PFSK-1 (cell line): ENCODE measurements around the gene VPS45.

Experiments
- POLR2AphosphoS5 ChIP-seq: IDR thresholded peaks from 2 replicates; pipeline ENCODE4 v1.6.1; 2012; ENCODE audit warnings: low read depth, mild to moderate bottlenecking, control low read depth, low read length, moderate library complexity
- SIN3A ChIP-seq: IDR thresholded peaks from 2 replicates; pipeline ENCODE4 v1.6.1; 2012; ENCODE audit warnings: mild to moderate bottlenecking, low read length, moderate library complexity, borderline replicate concordance; ENCODE audit not compliant: insufficient read depth
- TAF1 ChIP-seq: IDR thresholded peaks from 2 replicates; pipeline ENCODE4 v1.6.1; 2012; ENCODE audit warnings: low read length, control low read depth, borderline replicate concordance; ENCODE audit not compliant: insufficient read depth
- TF ChIP-seq, protein P1 (sequence below), 2 experiments: IDR thresholded peaks; 2 replicates each; pipeline versions ENCODE4 v1.6.1 to v1.8.0; 2011 to 2012; ENCODE audit warnings: low read depth in 2 of 2, low read length in 2 of 2, control low read depth in 1 of 2, inconsistent platforms in 1 of 2, mild to moderate bottlenecking in 1 of 2, moderate library complexity in 1 of 2; ENCODE audit not compliant: insufficient read depth in 1 of 2

- TF ChIP-seq POLR2AphosphoS5 (no peak), SIN3A (no peak), TAF1 (no peak)
- TF ChIP-seq, protein P1, sequence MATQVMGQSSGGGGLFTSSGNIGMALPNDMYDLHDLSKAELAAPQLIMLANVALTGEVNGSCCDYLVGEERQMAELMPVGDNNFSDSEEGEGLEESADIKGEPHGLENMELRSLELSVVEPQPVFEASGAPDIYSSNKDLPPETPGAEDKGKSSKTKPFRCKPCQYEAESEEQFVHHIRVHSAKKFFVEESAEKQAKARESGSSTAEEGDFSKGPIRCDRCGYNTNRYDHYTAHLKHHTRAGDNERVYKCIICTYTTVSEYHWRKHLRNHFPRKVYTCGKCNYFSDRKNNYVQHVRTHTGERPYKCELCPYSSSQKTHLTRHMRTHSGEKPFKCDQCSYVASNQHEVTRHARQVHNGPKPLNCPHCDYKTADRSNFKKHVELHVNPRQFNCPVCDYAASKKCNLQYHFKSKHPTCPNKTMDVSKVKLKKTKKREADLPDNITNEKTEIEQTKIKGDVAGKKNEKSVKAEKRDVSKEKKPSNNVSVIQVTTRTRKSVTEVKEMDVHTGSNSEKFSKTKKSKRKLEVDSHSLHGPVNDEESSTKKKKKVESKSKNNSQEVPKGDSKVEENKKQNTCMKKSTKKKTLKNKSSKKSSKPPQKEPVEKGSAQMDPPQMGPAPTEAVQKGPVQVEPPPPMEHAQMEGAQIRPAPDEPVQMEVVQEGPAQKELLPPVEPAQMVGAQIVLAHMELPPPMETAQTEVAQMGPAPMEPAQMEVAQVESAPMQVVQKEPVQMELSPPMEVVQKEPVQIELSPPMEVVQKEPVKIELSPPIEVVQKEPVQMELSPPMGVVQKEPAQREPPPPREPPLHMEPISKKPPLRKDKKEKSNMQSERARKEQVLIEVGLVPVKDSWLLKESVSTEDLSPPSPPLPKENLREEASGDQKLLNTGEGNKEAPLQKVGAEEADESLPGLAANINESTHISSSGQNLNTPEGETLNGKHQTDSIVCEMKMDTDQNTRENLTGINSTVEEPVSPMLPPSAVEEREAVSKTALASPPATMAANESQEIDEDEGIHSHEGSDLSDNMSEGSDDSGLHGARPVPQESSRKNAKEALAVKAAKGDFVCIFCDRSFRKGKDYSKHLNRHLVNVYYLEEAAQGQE (IDR thresholded peaks at IDR 0.05; ENCODE audit: insufficient read depth in 1 of 2, low read depth in 2 of 2, low read length in 2 of 2) = no peak
Observed at GRCh38 chr1:150144606-150145005, 77.0 kb downstream of the VPS45 start.
